Common myeloid progenitor, CD34-positive (primary cell): Measurements from ENCODE around the gene RBM4.

Experiments
- CTCF ChIA-PET: fragments of 350-600 bp; sonication (Branson Sonifier 250); formaldehyde crosslinking; loops from one replicate; lab custom pipeline; 2021; ENCODE audit warnings: antibody characterized with exemption; lab: Charles Lee
- POLR2A ChIA-PET: fragments of 350-600 bp; sonication (Branson Sonifier 250); formaldehyde crosslinking; loops from one replicate; lab custom pipeline; 2021; ENCODE audit warnings: antibody characterized with exemption; lab: Charles Lee
- DNase-seq, 3 donors: peaks; one replicate each; pipeline versions ENCODE4 v3.0.0 to v3.0.0-alpha.2; 2013
- H3K27ac ChIP-seq, 2 experiments: 1 replicate in 1 of 2; 2 replicates in 1 of 2; pipeline ENCODE4 v1.7.0; 2013; ENCODE audit warnings: inconsistent platforms in 2 of 2, low read length in 2 of 2, mild to moderate bottlenecking in 2 of 2, low read depth in 1 of 2, moderate library complexity in 1 of 2; ENCODE audit not compliant: severe bottlenecking in 2 of 2, insufficient read depth in 1 of 2, poor library complexity in 1 of 2
- H3K27me3 ChIP-seq, 5 experiments: replicated peaks in 2 of 5; 1 replicate in 3 of 5; 2 replicates in 2 of 5; pipeline versions ENCODE4 v1.6.1 to v1.7.0; 2013; ENCODE audit warnings: low read length in 4 of 5, mild to moderate bottlenecking in 2 of 5, moderate library complexity in 2 of 5, inconsistent platforms in 1 of 5; ENCODE audit not compliant: insufficient read depth in 5 of 5, control insufficient read depth in 4 of 5
- H3K36me3 ChIP-seq, 4 experiments: 1 replicate in 2 of 4; 2 replicates in 2 of 4; pipeline versions ENCODE4 v1.6.1 to v1.7.0; 2013; ENCODE audit warnings: low read length in 3 of 4, control low read depth in 1 of 4, mild to moderate bottlenecking in 1 of 4; ENCODE audit not compliant: control insufficient read depth in 4 of 4, insufficient read depth in 4 of 4
- H3K4me1 ChIP-seq, 4 experiments: 1 replicate in 3 of 4; 2 replicates in 1 of 4; pipeline versions ENCODE4 v1.6.1 to v1.7.1; 2013; ENCODE audit warnings: low read length in 3 of 4, mild to moderate bottlenecking in 3 of 4, control low read depth in 1 of 4, inconsistent platforms in 1 of 4, moderate library complexity in 1 of 4; ENCODE audit not compliant: control insufficient read depth in 4 of 4, insufficient read depth in 4 of 4; ENCODE audit errors: control extremely low read depth in 1 of 4
- H3K4me3 ChIP-seq, 7 experiments: 1 replicate in 4 of 7; 2 replicates in 3 of 7; pipeline versions ENCODE4 v1.5.1 to v1.7.0; 2013; ENCODE audit warnings: mild to moderate bottlenecking in 7 of 7, low read length in 6 of 7, moderate library complexity in 6 of 7, inconsistent platforms in 2 of 7, low read depth in 2 of 7, control low read depth in 1 of 7; ENCODE audit not compliant: insufficient read depth in 4 of 7, control insufficient read depth in 1 of 7; ENCODE audit errors: extremely low read depth in 1 of 7
- H3K9me3 ChIP-seq, 5 experiments: 1 replicate in 4 of 5; 2 replicates in 1 of 5; pipeline versions ENCODE4 v1.6.1 to v1.7.1; 2013; ENCODE audit warnings: low read length in 4 of 5, mild to moderate bottlenecking in 2 of 5, inconsistent platforms in 1 of 5, low read depth in 1 of 5, moderate library complexity in 1 of 5; ENCODE audit not compliant: control insufficient read depth in 4 of 5, insufficient read depth in 2 of 5; ENCODE audit errors: control extremely low read depth in 1 of 5
- WGBS: methylation state at CpG from one replicate; pipeline ENCODE4 v1.1.5; 2013; ENCODE audit not compliant: insufficient coverage; 5-methylcytosine and 5-hydroxymethylcytosine counted together

RBM4 gene

DNA sequence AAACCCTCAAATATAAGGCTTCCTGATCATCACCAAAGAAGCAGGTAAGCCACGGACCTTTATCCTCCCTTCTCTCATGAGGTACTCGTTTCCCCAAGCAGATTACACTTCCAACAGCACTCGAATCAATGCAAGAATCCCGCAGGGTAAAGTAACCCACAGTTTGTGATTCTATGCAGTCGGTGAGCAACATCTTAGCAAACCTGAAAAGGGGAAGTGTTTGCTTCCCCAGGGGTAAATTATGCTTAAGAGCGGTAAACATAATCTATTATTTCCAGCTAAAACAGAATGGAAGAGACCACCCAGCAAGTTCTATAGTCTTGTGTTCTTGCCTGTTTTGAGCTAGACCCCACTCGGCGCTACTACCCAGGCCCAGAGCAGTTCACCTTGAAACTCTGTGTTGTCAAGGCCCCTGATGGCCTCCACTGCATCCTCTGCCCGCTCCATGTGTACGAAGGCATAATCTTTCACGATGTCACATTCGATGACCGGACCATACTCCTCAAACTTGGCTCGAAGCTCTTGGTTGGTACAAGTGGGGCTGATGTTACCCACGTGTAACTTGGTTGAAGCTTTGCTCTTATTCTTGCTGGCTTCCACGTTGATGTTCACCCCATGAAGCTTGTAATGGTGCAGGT lies 37.9 kb downstream of the RBM4 start:
- WGBS = 52% methylated on average over 8 of the region's 16 CpGs
- H3K4me3 ChIP-seq = peak overlapping the region in 6 of 7 experiments; percentile 4 to 91 (median 55)
- H3K9me3 ChIP-seq = no peaks in the 10 kb centered on the region
- DNase-seq = peak in 2 of 3 donors; percentile 67 to 68
- CTCF ChIA-PET = interaction anchor here (0.6 to 5.6 kb wide), 7 partner anchors 8 to 269 kb away, joined by 3 to 49 read pairs (median 4); no protein-coding TSS in a partner anchor
- H3K27me3 ChIP-seq = no peaks in the 10 kb centered on the region
- POLR2A ChIA-PET = no interaction called here
- peaks cover 2 to 9% (median 4%) of the 10 kb centered on the region in 4 experiments for H3K36me3 ChIP-seq
- peaks cover 13 to 37% (median 30%) of the 10 kb centered on the region in 4 experiments for H3K4me1 ChIP-seq
- H3K27ac ChIP-seq = no peak overlapping the region

- POLR2A ChIA-PET = interaction anchor here (0.6 to 2.1 kb wide), 6 partner anchors 9 to 783 kb away, joined by 3 to 12 read pairs (median 4); partner anchors contain the start of gene RBM4
- Histone ChIP-seq H3K4me1 (peaks cover 13 to 37% (median 30%) of the 10 kb centered on the region in 4 experiments), H3K36me3 (peaks cover 2 to 9% (median 4%) of the 10 kb centered on the region in 4 experiments), H3K27ac (peak overlapping the region; percentile 94 to 96), H3K4me3 (peak overlapping the region; percentile 64 to 94 (median 83)), H3K27me3 (no peaks in the 10 kb centered on the region), H3K9me3 (no peaks in the 10 kb centered on the region)
- CTCF ChIA-PET = interaction anchor here (1.0 to 5.6 kb wide), 18 partner anchors 9 to 269 kb away, joined by 3 to 49 read pairs (median 6); partner anchors contain the start of genes CCDC87, CCS and CTSF
- DNase-seq = no peak
- WGBS = 13% methylated on average over 17 of the region's 27 CpGs
Observed at GRCh38 chr11:66676931-66677598, 38.6 kb downstream of the RBM4 start.

GRCh38 chr11:66677599-66678375 lies 39.3 kb downstream of the RBM4 start, which contains the start of gene RBM4B:
TSS of gene RBM4B (minus strand) at chr11:66677887. CDS start at chr11:66677079, 808 bp downstream.
- peak within 1 kb of the TSS; percentile 94 to 96 for H3K27ac ChIP-seq
- peaks cover 2 to 9% (median 4%) of the 10 kb centered on the region in 4 experiments for H3K36me3 ChIP-seq
- 0% methylated on average over 48 of the region's 61 CpGs for WGBS
- no peaks in the 10 kb centered on the region for H3K27me3 ChIP-seq
- peak; percentile 97 to 99 (median 99) for DNase-seq
- H3K4me3 ChIP-seq = peak within 1 kb of the TSS; percentile 64 to 94 (median 83)
- CTCF ChIA-PET = interaction anchor here (1.0 to 5.6 kb wide), 28 partner anchors 10 to 270 kb away, joined by 3 to 49 read pairs (median 5); partner anchors contain the start of genes ACTN3, CCDC87, CCS and CTSF
- H3K9me3 ChIP-seq = no peaks in the 10 kb centered on the region
- POLR2A ChIA-PET = interaction anchor here (0.6 to 2.1 kb wide), 9 partner anchors 10 to 783 kb away, joined by 3 to 12 read pairs (median 5); partner anchors contain the start of genes RBM4 and ZDHHC24
- H3K4me1 ChIP-seq = peaks cover 13 to 37% (median 30%) of the 10 kb centered on the region in 4 experiments

DNA sequence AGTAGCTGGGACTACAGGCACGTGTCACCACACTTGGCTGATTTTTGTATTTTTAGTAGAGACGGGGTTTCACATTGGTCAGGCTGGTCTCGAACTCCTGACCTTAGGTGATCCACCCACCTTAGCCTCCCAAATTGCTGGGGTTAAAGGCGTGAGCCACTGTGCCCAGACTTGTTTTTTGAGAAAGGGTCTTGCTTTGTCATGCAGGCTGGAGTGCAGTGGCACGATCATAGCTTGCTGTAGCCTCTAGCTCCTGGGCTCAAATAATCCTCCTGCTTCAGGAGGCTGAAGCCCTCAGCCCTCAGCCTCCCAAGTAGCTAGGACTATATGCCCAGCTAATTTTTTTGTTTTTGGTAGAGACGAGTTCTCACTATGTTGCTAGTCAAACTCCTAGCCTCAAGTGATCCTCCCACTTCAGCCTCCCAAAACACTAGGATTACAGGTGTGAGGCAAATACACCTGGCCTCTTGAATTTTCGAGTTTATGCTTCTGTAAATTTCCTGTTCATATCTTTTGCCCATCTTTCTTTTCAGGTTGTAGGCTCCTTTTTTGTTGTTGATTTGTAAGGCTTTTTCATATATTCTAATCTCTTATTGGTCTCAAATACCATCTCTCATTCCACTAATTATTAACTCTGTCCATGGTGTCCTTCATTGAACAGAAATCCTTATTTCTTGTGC lies 42.6 kb downstream of the RBM4 start:
- POLR2A ChIA-PET = no interaction called here

GRCh38 chr11:66683877-66684276 lies 45.4 kb downstream of the RBM4 start:
- H3K27ac ChIP-seq = no peak overlapping the region
- 84% methylated on average over 7 of the region's 8 CpGs for WGBS
- H3K27me3 ChIP-seq = no peaks in the 10 kb centered on the region
- H3K4me1 ChIP-seq = no peaks in the 10 kb centered on the region
- H3K9me3 ChIP-seq = no peaks in the 10 kb centered on the region
- CTCF ChIA-PET = interaction anchor here (1.4 kb wide), 2 partner anchors 9 to 92 kb away, joined by 3 to 4 read pairs; no protein-coding TSS in a partner anchor
- DNase-seq = no peak
- no peak overlapping the region for H3K4me3 ChIP-seq
- H3K36me3 ChIP-seq = no peaks in the 10 kb centered on the region
- POLR2A ChIA-PET = no interaction called here

More for the DNA sequence above, 42.6 kb downstream of the RBM4 start:
- 94% methylated on average over 3 of the region's 7 CpGs for WGBS
- Histone ChIP-seq H3K9me3 (no peaks in the 10 kb centered on the region), H3K36me3 (peaks cover 0 to 4% (median 0%) of the 10 kb centered on the region in 4 experiments), H3K27me3 (no peaks in the 10 kb centered on the region), H3K4me1 (peaks cover 6 to 20% (median 18%) of the 10 kb centered on the region in 4 experiments), H3K27ac (no peak overlapping the region), H3K4me3 (no peak overlapping the region)
- DNase-seq = no peak
- CTCF ChIA-PET = interaction anchor here (0.6 to 5.6 kb wide), 10 partner anchors 8 to 273 kb away, joined by 3 to 49 read pairs (median 4); no protein-coding TSS in a partner anchor

- no peak for DNase-seq
- no peaks in the 10 kb centered on the region for H3K36me3 ChIP-seq
- H3K27me3 ChIP-seq = no peaks in the 10 kb centered on the region
- no peak overlapping the region for H3K27ac ChIP-seq
- POLR2A ChIA-PET = no interaction called here
- CTCF ChIA-PET = interaction anchor here (1.4 kb wide), 2 partner anchors 8 to 93 kb away, joined by 3 to 4 read pairs; no protein-coding TSS in a partner anchor
- 100% methylated on average over 2 of the region's 2 CpGs for WGBS
- H3K4me3 ChIP-seq = no peak overlapping the region
- no peaks in the 10 kb centered on the region for H3K9me3 ChIP-seq
- H3K4me1 ChIP-seq = no peaks in the 10 kb centered on the region
Observed at GRCh38 chr11:66684635-66685034, 46.1 kb downstream of the RBM4 start.
